ENCODE measurements around the gene CNOT4.

DNA sequence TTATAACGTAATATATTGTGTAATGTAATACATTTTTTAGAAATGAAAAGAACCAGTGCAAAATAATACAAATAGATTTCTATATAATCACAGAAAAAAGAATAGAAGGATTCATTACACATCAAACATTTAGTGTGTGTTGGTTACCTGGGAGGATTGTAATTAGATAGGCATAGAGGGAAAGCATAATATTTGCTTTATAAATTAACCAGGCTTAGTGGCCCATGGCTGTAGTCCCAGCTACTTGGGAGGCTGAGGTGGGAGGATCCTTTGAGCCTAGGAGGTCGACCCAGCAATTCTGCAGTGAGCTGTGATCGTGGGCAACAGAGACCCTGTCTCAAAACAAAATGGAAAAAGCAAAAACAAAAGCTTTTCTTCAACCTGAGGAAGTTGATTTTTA, 5.0 kb upstream of the CNOT4 start:
- no peak for TF ChIP-seq CTCF (conservative IDR thresholded peaks at IDR 0.05 in 1 of 2, IDR thresholded peaks at IDR 0.05 in 1 of 2; ENCODE audit: low read depth in 1 of 2, low read length in 2 of 2)
- TF ChIP-seq EZH2 (IDR thresholded peaks at IDR 0.05; ENCODE audit: low read length, missing control alignments), result no peak

All from fibroblast of lung (primary cell).